Activated CD8-positive, alpha-beta T cell treated with anti-CD3 and anti-CD28 coated beads for 36 hours (primary cell): ENCODE results near the gene LIPM. TPM values are rescaled to one million over a fixed set of nuclear protein-coding genes. Genes with fewer than 3 reads are reported as not detected.
A peak's percentile ranks its signal among the peaks of the same experiment; 100 is the strongest.

Experiments
- ATAC-seq: fragments of 200-7000 bp; cut with Tn5 transposase; one replicate; pipeline ENCODE4 v1.10.0; 2021; ENCODE audit warnings: mild to moderate bottlenecking, moderate library complexity
- CTCF ChIA-PET: fragments of 350-600 bp; sonication (Branson Sonifier 250); formaldehyde crosslinking; loops from one replicate; lab custom pipeline; 2021; ENCODE audit warnings: antibody characterized with exemption; lab: Charles Lee
- POLR2A ChIA-PET: fragments of 350-600 bp; sonication (Branson Sonifier 250); formaldehyde crosslinking; loops from one replicate; lab custom pipeline; 2021; ENCODE audit warnings: antibody characterized with exemption; lab: Charles Lee
- DNase-seq: peaks from one replicate; pipeline ENCODE4 v3.0.0-alpha.2; 2020
- H3K27ac Mint-ChIP-seq: one replicate; pipeline ENCODE4 v1.8.0; 2021; ENCODE audit warnings: mild to moderate bottlenecking, mixed read lengths
- H3K27me3 Mint-ChIP-seq: one replicate; pipeline ENCODE4 v1.8.0; 2021; ENCODE audit warnings: mixed read lengths
- H3K36me3 Mint-ChIP-seq: one replicate; pipeline ENCODE4 v1.8.0; 2021; ENCODE audit warnings: low read depth, mixed read lengths
- H3K4me1 Mint-ChIP-seq: one replicate; pipeline ENCODE4 v1.8.0; 2021; ENCODE audit warnings: low read depth, mixed read lengths
- H3K4me3 Mint-ChIP-seq: one replicate; pipeline ENCODE4 v1.8.0; 2021; ENCODE audit warnings: mild to moderate bottlenecking, moderate library complexity, mixed read lengths
- H3K9me3 Mint-ChIP-seq: one replicate; pipeline ENCODE4 v1.8.0; 2021; ENCODE audit warnings: mixed read lengths
- intact Hi-C: fragments of 100-400 bp; cut with micrococcal nuclease; formaldehyde crosslinking; loops from one replicate; pipeline ENCODE4 v1.10.0; 2022
- total RNA-seq, 2 experiments: library from RNA; stranded (reverse); gene quantifications; one replicate each; pipeline ENCODE4 v1.2.3, GENCODE V29; 2021
- TF ChIP-seq, protein P1 (sequence below): fragments of 200-600 bp; IDR thresholded peaks from one replicate; pipeline ENCODE4 v1.8.0; 2022; ENCODE audit warnings: antibody characterized with exemption, mild to moderate bottlenecking

The LIPM gene
- total RNA-seq, 2 experiments from 2014 or later, result not detected

DNA sequence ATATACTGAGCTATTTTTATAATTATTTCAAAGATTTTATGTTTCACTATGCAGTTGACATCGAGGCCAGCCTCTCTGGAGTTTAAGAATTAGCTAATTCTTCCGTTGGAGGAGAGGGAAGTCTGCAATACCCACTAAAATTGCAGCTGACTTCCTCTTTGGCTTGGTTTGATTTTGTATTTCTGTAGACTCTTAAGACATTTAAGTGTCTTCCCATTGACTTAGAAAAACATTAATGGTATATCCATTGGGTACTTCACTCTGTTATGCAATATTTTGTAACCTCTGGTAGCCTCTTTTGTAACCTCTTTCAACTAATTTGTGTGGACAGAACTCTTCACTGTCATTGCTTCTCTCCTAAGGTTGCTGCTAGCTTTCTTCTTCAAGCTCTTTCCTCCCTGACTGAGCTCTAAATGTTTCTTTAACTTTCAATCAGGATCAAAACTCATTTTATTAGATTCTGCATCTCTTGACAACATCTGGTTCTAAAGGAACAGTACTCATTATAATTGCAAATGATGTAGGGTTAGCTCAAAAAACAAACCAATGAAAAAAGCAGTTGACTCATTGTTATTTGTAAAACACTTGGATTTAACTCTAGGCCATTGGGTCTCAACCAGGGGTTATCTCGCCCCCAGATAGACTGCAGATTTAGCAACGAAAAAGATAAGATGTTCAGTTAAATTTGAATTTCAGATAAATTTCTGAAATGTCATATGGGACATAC lies 50.8 kb downstream of the LIPM start:
- ChIA-PET POLR2A (interaction anchor here (0.7 to 1.3 kb wide), 3 partner anchors 16 to 27 kb away, joined by 3 to 4 read pairs (median 3); partner anchors contain the start of gene STAMBPL1), CTCF (interaction anchor here (0.6 to 4.1 kb wide), 12 partner anchors 9 to 82 kb away, joined by 3 to 21 read pairs (median 3); no protein-coding TSS in a partner anchor)
- TF ChIP-seq, protein P1, sequence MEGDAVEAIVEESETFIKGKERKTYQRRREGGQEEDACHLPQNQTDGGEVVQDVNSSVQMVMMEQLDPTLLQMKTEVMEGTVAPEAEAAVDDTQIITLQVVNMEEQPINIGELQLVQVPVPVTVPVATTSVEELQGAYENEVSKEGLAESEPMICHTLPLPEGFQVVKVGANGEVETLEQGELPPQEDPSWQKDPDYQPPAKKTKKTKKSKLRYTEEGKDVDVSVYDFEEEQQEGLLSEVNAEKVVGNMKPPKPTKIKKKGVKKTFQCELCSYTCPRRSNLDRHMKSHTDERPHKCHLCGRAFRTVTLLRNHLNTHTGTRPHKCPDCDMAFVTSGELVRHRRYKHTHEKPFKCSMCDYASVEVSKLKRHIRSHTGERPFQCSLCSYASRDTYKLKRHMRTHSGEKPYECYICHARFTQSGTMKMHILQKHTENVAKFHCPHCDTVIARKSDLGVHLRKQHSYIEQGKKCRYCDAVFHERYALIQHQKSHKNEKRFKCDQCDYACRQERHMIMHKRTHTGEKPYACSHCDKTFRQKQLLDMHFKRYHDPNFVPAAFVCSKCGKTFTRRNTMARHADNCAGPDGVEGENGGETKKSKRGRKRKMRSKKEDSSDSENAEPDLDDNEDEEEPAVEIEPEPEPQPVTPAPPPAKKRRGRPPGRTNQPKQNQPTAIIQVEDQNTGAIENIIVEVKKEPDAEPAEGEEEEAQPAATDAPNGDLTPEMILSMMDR, result no peak
- no peaks in the 10 kb centered on the region for H3K9me3 Mint-ChIP-seq
- H3K4me3 Mint-ChIP-seq, result no peak overlapping the region
- H3K4me1 Mint-ChIP-seq, result peaks cover 14% of the 10 kb centered on the region
- H3K27me3 Mint-ChIP-seq, result peaks cover 1% of the 10 kb centered on the region
- H3K27ac Mint-ChIP-seq, result no peak overlapping the region
- H3K36me3 Mint-ChIP-seq, result no peaks in the 10 kb centered on the region
- ATAC-seq (no peak), DNase-seq (no peak)
- intact Hi-C loops, result no loop called here

DNA sequence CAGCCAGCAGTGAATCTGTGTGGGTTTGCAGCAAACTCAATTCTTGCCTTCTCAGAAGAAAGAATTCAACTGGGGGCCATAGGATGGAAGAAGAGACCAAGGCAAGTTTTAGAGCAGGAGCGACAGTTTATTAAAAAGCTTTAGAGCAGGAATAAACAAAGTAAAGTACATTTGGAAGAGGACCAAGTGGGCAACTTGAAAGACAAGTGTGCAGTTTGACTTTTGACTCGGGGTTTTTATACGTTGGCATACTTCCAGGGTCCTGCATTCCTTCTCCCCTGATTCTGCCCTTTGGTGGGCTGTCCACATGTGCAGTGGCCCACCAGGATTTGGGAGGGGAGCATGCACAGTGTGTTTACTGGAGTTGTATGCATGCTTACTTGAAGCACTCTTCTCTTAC lies 52.2 kb downstream of the LIPM start:
- Mint-ChIP-seq H3K27ac (no peak overlapping the region), H3K9me3 (no peaks in the 10 kb centered on the region), H3K4me3 (no peak overlapping the region), H3K27me3 (peaks cover 1% of the 10 kb centered on the region), H3K4me1 (peaks cover 3% of the 10 kb centered on the region), H3K36me3 (no peaks in the 10 kb centered on the region)
- TF ChIP-seq, protein P1, result no peak
- intact Hi-C loops, result no loop called here
- ChIA-PET CTCF (interaction anchor here (2.5 to 4.1 kb wide), 2 partner anchors 18 to 79 kb away, joined by 17 to 21 read pairs; no protein-coding TSS in a partner anchor), POLR2A (no interaction called here)
- ATAC-seq, result no peak
- DNase-seq, result no peak

DNA sequence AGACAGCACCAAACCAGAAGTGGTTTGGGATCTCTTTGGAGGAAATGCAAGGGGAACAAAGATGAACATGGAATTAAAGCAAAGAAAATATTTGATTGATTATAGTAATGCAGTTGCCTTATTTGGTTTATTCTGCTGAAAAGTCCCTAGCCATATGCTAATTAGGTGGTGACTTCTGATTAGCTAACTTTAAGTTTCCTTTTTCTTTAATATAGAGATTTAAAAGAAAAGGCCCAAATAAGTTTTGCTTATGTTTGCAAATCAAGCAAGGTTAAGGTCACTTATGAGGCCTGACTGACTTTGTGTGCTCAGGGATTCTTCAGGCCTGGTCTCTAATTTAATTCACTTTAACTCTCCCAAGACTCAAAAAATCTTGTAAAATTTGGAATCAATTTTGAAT lies 55.3 kb downstream of the LIPM start:
- CTCF ChIA-PET, result interaction anchor here (1.3 to 4.1 kb wide), 3 partner anchors 12 to 76 kb away, joined by 3 to 21 read pairs (median 4); no protein-coding TSS in a partner anchor

DNA sequence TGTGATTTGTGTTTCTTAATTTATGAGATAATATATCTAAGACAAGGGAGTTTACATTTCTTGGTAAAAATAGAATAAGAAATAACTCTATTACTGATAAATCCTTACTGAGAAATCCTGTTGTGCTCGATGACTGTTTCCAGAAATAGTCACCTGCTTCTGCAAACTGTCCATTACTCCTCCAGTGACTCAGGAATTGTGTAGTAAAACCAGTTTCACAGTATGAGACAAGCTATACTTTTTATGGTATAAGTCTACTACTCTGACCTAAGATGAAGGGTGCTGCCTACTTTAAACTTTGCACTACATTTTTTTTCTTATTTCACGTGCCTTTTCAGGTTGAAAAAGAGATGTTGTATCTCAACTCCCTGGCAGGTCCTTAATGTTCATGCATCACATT lies 56.0 kb downstream of the LIPM start:
- TF ChIP-seq, protein P1, result no peak
- ChIA-PET POLR2A (no interaction called here), CTCF (interaction anchor here (1.5 kb wide), 1 partner anchor 75 kb away, joined by 4 read pairs; no protein-coding TSS in a partner anchor)
- H3K4me1 Mint-ChIP-seq, result peaks cover 6% of the 10 kb centered on the region
- DNase-seq (no peak), ATAC-seq (peak; percentile 70)
- no peaks in the 10 kb centered on the region for H3K9me3 Mint-ChIP-seq
- intact Hi-C loops, result no loop called here
- H3K36me3 Mint-ChIP-seq, result no peaks in the 10 kb centered on the region
- H3K27me3 Mint-ChIP-seq, result peaks cover 5% of the 10 kb centered on the region
- no peak overlapping the region for H3K27ac Mint-ChIP-seq
- no peak overlapping the region for H3K4me3 Mint-ChIP-seq

More for the DNA sequence above, 55.3 kb downstream of the LIPM start:
- TF ChIP-seq, protein P1, result no peak
- Mint-ChIP-seq H3K4me3 (no peak overlapping the region), H3K36me3 (no peaks in the 10 kb centered on the region), H3K27me3 (peaks cover 3% of the 10 kb centered on the region), H3K9me3 (no peaks in the 10 kb centered on the region), H3K27ac (no peak overlapping the region), H3K4me1 (peaks cover 6% of the 10 kb centered on the region)
- DNase-seq (no peak), ATAC-seq (no peak)
- POLR2A ChIA-PET, result no interaction called here
- intact Hi-C loops, result no loop called here

DNA sequence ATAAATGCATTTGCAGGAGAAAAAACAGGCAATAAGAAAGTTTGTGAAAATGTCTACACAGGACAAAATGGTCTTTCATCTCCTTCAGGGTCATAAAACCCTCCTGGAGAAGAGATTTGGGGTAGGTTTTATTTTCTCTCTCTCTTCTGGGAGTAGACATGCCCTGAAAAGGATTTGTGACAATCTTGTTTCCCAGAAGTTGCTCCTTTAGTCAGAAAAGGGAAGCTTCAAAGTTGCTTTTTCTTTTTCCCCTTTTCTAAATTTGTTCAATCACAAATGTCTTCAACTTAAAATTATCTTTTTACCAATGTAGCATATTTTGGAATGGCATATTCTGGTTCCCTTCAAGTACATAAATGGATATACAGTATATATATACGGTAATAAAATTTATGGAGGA lies 58.5 kb downstream of the LIPM start:
- H3K27me3 Mint-ChIP-seq, result peaks cover 5% of the 10 kb centered on the region
- H3K9me3 Mint-ChIP-seq, result no peaks in the 10 kb centered on the region
- no peak overlapping the region for H3K4me3 Mint-ChIP-seq
- ChIA-PET POLR2A (interaction anchor here (1.0 to 1.6 kb wide), 2 partner anchors 9 to 10 kb away, joined by 3 read pairs; partner anchors contain the start of gene ANKRD22), CTCF (interaction anchor here (2.2 kb wide), 1 partner anchor 14 kb away, joined by 5 read pairs; no protein-coding TSS in a partner anchor)
- peaks cover 3% of the 10 kb centered on the region for H3K4me1 Mint-ChIP-seq
- no peak for DNase-seq
- H3K36me3 Mint-ChIP-seq, result no peaks in the 10 kb centered on the region
- intact Hi-C loops, result no loop called here
- ATAC-seq, result no peak
- TF ChIP-seq, protein P1, result no peak
- no peak overlapping the region for H3K27ac Mint-ChIP-seq
